Measurements from ENCODE around the gene NPR2. TPM values are rescaled to one million over a fixed set of nuclear protein-coding genes. Genes with fewer than 3 reads are reported as not detected.

Gene NPR2
- total RNA-seq, 1 experiment from 2014 or later: 18.8 TPM

DNA sequence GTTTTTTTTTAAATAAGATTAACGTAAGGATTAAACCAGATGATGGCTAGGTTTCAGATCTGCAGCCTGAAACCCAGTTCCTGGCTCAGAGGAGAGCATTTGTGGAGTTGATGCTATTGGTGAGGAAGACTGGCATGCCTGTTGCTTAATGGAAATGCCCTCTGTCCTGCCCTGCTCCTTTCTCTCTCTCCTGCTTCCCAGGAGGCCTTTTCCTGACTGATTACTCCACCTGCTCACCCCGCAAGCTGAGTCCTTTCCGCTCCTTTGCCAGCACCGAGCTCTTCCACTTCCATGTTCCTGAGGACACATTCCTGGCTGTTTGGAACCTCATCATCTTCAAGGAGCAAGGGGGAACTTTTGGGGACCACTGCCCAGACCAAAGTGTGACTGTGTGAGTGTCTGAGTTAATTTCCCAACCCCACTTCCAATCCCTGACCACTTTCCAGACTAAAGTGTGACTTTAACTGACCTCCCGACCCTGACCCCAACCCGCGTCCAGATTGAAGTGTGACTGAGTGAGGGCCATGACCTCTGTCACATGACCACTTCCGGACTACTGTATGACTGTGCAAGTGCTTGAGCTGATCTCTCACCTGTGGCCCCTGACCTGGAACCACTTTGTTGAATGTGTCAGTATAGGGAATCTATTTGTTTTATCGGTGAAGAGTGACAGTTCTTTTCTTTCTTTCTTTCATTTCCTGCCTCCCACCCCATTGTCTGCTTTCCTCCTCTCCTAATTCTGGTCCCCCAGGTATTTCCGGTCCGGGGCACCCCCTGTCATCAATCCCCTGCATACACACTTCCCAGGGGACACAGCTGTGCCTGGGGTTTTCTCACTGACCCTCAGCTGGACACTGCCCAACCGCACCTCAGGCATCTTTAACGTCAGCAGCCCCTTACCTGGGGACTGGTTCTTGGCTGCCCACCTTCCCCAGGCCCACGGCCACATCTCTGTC lies 43.1 kb downstream of the NPR2 start (continued):
- TF ChIP-seq RAD21 (IDR thresholded peaks at IDR 0.05; ENCODE audit: low read depth) (no peak), SRF (IDR thresholded peaks at IDR 0.05; ENCODE audit: low read depth) (no peak)

DNA sequence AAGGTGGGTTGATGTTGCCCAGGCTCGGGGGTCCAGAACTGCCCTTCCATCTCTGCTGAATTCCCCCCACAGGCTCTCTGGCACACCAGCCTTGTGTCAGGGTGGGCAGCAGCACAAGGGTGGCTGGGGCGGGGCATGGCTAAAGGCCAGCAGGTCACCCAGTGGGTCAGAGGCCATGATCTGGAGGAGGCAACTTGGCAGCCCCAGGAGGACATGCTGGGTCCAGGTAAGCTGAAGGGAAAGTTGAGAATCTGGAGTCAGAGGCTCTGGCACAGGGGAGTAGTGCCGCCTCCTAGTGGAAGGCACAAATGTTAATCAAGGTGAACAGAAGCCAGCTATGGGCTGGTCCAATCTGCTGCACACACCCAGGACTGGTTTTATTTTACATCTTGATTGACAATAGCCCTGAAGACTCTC lies 43.8 kb downstream of the NPR2 start:
- H3K4me2 ChIP-seq (ENCODE audit: low read length): no peak overlapping the region
- no peaks in the 10 kb centered on the region for H3K27me3 ChIP-seq (ENCODE audit: insufficient read depth, low read length)
- H3K79me2 ChIP-seq (ENCODE audit: insufficient read depth, low read length): no peaks in the 10 kb centered on the region
- H3K4me3 ChIP-seq (replicated peaks in 1 of 2; ENCODE audit: low read depth in 1 of 2, low read length in 2 of 2): no peak overlapping the region
- no peaks in the 10 kb centered on the region for H3K9me2 ChIP-seq (ENCODE audit: insufficient read depth)
- H3K9ac ChIP-seq (ENCODE audit: low read length): no peak overlapping the region
- no peaks in the 10 kb centered on the region for H3K36me3 ChIP-seq (ENCODE audit: control insufficient read depth in 1 of 2, insufficient read depth in 2 of 2, low read length in 2 of 2)
- CTCF ChIA-PET: interaction anchor here (0.5 to 2.4 kb wide), 9 partner anchors 9 to 79 kb away, joined by 3 to 12 read pairs (median 5); no protein-coding TSS in a partner anchor
- no peaks in the 10 kb centered on the region for H4K20me1 ChIP-seq (ENCODE audit: insufficient read depth)
- POLR2A ChIA-PET: interaction anchor here (0.9 kb wide), 1 partner anchor 38 kb away, joined by 3 read pairs; no protein-coding TSS in a partner anchor
- DNase-seq (ENCODE audit: low read depth, low spot score): no peak
- peaks cover 0 to 11% of the 10 kb centered on the region in 2 experiments; a peak in 1 of 4 replicates for H3K4me1 ChIP-seq (ENCODE audit: control insufficient read depth in 1 of 2, insufficient read depth in 2 of 2, low read length in 2 of 2)
- H2AFZ ChIP-seq (ENCODE audit: low read depth, low read length, poor library complexity, severe bottlenecking): no peak overlapping the region
- RAD21 ChIA-PET (ENCODE audit: low non-redundant PET in 1 of 2, low total read pairs in 2 of 2, uncharacterized antibody in 2 of 2, unreplicated experiment in 2 of 2): no interaction called here
- H3K27ac ChIP-seq (ENCODE audit: low read depth, low read length): no peak overlapping the region
- BruUV-seq (replicated peaks): no TSS peak
- intact Hi-C loops (cut with micrococcal nuclease): loop anchor here (2.0 kb wide), 2 partner anchors 44 to 70 kb away; partner anchors contain the start of gene NPR2
- TF ChIP-seq JUND (IDR thresholded peaks at IDR 0.05) (no peak), EZH2phosphoT487 (IDR thresholded peaks at IDR 0.05; ENCODE audit: borderline replicate concordance) (no peak), POLR2A (IDR thresholded peaks at IDR 0.05; ENCODE audit: borderline replicate concordance, extremely low read depth, insufficient read depth, insufficient read length) (no peak), FOSL1 (IDR thresholded peaks at IDR 0.05; ENCODE audit: low read depth) (no peak)
- TF ChIP-seq, protein P1, sequence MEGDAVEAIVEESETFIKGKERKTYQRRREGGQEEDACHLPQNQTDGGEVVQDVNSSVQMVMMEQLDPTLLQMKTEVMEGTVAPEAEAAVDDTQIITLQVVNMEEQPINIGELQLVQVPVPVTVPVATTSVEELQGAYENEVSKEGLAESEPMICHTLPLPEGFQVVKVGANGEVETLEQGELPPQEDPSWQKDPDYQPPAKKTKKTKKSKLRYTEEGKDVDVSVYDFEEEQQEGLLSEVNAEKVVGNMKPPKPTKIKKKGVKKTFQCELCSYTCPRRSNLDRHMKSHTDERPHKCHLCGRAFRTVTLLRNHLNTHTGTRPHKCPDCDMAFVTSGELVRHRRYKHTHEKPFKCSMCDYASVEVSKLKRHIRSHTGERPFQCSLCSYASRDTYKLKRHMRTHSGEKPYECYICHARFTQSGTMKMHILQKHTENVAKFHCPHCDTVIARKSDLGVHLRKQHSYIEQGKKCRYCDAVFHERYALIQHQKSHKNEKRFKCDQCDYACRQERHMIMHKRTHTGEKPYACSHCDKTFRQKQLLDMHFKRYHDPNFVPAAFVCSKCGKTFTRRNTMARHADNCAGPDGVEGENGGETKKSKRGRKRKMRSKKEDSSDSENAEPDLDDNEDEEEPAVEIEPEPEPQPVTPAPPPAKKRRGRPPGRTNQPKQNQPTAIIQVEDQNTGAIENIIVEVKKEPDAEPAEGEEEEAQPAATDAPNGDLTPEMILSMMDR (IDR thresholded peaks at IDR 0.05 in 2 of 3, conservative IDR thresholded peaks at IDR 0.05 in 1 of 3; ENCODE audit: borderline replicate concordance in 1 of 3, insufficient read depth in 1 of 3, low read depth in 2 of 3, low read length in 2 of 3): peak; percentile 22 to 54 (median 48); a peak in 5 of 6 replicates
- TF ChIP-seq, protein P2, sequence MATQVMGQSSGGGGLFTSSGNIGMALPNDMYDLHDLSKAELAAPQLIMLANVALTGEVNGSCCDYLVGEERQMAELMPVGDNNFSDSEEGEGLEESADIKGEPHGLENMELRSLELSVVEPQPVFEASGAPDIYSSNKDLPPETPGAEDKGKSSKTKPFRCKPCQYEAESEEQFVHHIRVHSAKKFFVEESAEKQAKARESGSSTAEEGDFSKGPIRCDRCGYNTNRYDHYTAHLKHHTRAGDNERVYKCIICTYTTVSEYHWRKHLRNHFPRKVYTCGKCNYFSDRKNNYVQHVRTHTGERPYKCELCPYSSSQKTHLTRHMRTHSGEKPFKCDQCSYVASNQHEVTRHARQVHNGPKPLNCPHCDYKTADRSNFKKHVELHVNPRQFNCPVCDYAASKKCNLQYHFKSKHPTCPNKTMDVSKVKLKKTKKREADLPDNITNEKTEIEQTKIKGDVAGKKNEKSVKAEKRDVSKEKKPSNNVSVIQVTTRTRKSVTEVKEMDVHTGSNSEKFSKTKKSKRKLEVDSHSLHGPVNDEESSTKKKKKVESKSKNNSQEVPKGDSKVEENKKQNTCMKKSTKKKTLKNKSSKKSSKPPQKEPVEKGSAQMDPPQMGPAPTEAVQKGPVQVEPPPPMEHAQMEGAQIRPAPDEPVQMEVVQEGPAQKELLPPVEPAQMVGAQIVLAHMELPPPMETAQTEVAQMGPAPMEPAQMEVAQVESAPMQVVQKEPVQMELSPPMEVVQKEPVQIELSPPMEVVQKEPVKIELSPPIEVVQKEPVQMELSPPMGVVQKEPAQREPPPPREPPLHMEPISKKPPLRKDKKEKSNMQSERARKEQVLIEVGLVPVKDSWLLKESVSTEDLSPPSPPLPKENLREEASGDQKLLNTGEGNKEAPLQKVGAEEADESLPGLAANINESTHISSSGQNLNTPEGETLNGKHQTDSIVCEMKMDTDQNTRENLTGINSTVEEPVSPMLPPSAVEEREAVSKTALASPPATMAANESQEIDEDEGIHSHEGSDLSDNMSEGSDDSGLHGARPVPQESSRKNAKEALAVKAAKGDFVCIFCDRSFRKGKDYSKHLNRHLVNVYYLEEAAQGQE (IDR thresholded peaks at IDR 0.05; ENCODE audit: low read depth): no peak
- H3K9me3 ChIP-seq (ENCODE audit: control insufficient read depth in 1 of 2, insufficient read depth in 1 of 2, low read depth in 1 of 2, low read length in 2 of 2): no peaks in the 10 kb centered on the region
- ATAC-seq: peak; percentile 87
